Neural cell (in vitro differentiated cells): ENCODE data around the gene CACNA2D4.

Experiments used
- TAF1 ChIP-seq: IDR thresholded peaks from 2 replicates; pipeline ENCODE4 v1.6.1; 2012; ENCODE audit warnings: low read depth
- TF ChIP-seq, protein P1 (sequence below): fragments of 450-650 bp; IDR thresholded peaks from 2 replicates; pipeline ENCODE4 v1.5.1; 2014; ENCODE audit warnings: antibody characterized with exemption, mild to moderate bottlenecking, moderate library complexity; ENCODE audit not compliant: poor library complexity, severe bottlenecking

DNA sequence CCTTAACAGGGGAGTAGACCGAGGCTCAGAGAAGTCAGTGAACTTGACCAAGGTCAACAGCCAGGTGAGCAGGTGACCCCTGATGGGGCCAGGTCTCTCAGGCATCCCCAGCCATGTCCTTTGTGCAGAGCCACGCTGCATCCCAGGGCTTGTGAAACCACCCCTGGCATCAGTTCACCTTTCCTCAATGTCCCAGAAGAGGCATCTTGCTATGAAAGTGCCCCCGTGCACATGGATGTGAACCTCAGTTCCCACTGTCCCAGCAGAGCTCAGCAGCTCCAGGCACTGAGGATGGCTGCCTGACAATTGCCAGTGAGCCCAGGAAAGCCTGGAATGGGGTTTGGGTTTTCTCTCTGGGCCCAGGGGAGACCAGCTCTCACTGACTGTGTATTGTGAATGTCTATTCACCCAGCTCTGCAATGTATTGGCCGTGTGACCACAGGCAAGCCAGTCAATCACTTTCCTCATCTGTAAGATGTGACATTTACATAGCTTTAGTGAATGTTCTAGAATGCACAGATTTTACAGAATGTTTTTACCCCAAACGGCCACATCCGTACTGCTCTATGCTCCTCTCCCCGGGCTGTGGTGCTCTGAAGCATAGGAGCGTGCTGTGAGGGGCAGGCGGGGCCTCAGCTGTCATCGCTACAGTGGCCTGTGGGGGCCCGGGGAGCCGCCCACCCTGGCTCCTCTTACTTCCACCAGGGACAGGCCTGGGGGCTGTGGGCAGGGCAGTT, 4.9 kb downstream of the CACNA2D4 start:
- TF ChIP-seq TAF1: no peak
- TF ChIP-seq, protein P1, sequence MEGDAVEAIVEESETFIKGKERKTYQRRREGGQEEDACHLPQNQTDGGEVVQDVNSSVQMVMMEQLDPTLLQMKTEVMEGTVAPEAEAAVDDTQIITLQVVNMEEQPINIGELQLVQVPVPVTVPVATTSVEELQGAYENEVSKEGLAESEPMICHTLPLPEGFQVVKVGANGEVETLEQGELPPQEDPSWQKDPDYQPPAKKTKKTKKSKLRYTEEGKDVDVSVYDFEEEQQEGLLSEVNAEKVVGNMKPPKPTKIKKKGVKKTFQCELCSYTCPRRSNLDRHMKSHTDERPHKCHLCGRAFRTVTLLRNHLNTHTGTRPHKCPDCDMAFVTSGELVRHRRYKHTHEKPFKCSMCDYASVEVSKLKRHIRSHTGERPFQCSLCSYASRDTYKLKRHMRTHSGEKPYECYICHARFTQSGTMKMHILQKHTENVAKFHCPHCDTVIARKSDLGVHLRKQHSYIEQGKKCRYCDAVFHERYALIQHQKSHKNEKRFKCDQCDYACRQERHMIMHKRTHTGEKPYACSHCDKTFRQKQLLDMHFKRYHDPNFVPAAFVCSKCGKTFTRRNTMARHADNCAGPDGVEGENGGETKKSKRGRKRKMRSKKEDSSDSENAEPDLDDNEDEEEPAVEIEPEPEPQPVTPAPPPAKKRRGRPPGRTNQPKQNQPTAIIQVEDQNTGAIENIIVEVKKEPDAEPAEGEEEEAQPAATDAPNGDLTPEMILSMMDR: no peak
